Brain microvascular endothelial cell (primary cell): ENCODE data around the gene PSMA3.

Source experiments
- DNase-seq: peaks from one replicate; pipeline ENCODE4 v3.0.0-alpha.2; 2020
- H3K27ac ChIP-seq: fragments of 250-450 bp; sonication (Bioruptor Pico); 2 replicates; pipeline ENCODE4 v1.5.1; 2020; ENCODE audit warnings: mild to moderate bottlenecking, moderate library complexity
- H3K27me3 ChIP-seq: fragments of 250-450 bp; sonication (Bioruptor Pico); replicated peaks from 2 replicates; pipeline ENCODE4 v1.5.1; 2020; ENCODE audit warnings: mild to moderate bottlenecking
- H3K36me3 ChIP-seq: fragments of 250-450 bp; sonication (Bioruptor Pico); replicated peaks from 2 replicates; pipeline ENCODE4 v1.5.1; 2020; ENCODE audit warnings: mild to moderate bottlenecking
- H3K4me3 ChIP-seq: 2 replicates; pipeline ENCODE4 v1.5.1; 2011; ENCODE audit warnings: low read depth, mild to moderate bottlenecking, control low read depth, low read length, moderate library complexity
- CTCF ChIP-seq: IDR thresholded peaks from 2 replicates; pipeline ENCODE4 v1.5.1; 2011; ENCODE audit warnings: low read depth, mild to moderate bottlenecking, moderate library complexity, low read length, control low read depth, inconsistent platforms; ENCODE audit errors: missing control alignments
- in situ Hi-C: cut with HindIII; loops from 2 replicates; pipeline ENCODE4 v1.10.0; 2017; ENCODE audit warnings: low sequenced_read_pairs, low pct_ligation_motif_present

PSMA3 gene

GRCh38 chr14:58238252-58239243 lies 6.1 kb upstream of the PSMA3 start:
- in situ Hi-C loops: no loop called here
- Histone ChIP-seq H3K27me3 (no peaks in the 10 kb centered on the region), H3K4me3 (peak overlapping the region; percentile 59), H3K36me3 (no peaks in the 10 kb centered on the region), H3K27ac (no peak overlapping the region)
- no peak for TF ChIP-seq CTCF
- DNase-seq: peak; percentile 18

GRCh38 chr14:58239244-58240195 lies 5.1 kb upstream of the PSMA3 start:
- DNase-seq: peak; percentile 63
- TF ChIP-seq CTCF: no peak
- in situ Hi-C loops: no loop called here

GRCh38 chr14:58243790-58244555 lies 670 bp upstream of the PSMA3 start:
- in situ Hi-C loops: no loop called here
- peak overlapping the region; percentile 96 for H3K27ac ChIP-seq
- no peak for DNase-seq
- H3K4me3 ChIP-seq: peak overlapping the region; percentile 97
- H3K36me3 ChIP-seq: peaks cover 9% of the 10 kb centered on the region
- TF ChIP-seq CTCF: no peak
- H3K27me3 ChIP-seq: no peaks in the 10 kb centered on the region

More at GRCh38 chr14:58239244-58240195, 5.1 kb upstream of the PSMA3 start:
- no peaks in the 10 kb centered on the region for H3K27me3 ChIP-seq
- H3K36me3 ChIP-seq: no peaks in the 10 kb centered on the region
- peak overlapping the region; percentile 59 for H3K4me3 ChIP-seq
- H3K27ac ChIP-seq: peak overlapping the region; percentile 12

- H3K27me3 ChIP-seq: no peaks in the 10 kb centered on the region
- in situ Hi-C loops: no loop called here
- peaks cover 22% of the 10 kb centered on the region for H3K36me3 ChIP-seq
- H3K27ac ChIP-seq: peak overlapping the region; percentile 96
- no peak for DNase-seq
- H3K4me3 ChIP-seq: peak overlapping the region; percentile 97
- TF ChIP-seq CTCF: no peak
Measured at GRCh38 chr14:58245562-58245961, 919 bp downstream of the PSMA3 start.

- DNase-seq: no peak
- no peaks in the 10 kb centered on the region for H3K27me3 ChIP-seq
- H3K27ac ChIP-seq: no peak overlapping the region
- no peak for TF ChIP-seq CTCF
- peaks cover 51% of the 10 kb centered on the region for H3K36me3 ChIP-seq
- in situ Hi-C loops: no loop called here
- no peak overlapping the region for H3K4me3 ChIP-seq
Measured at GRCh38 chr14:58249611-58250010, 5.0 kb downstream of the PSMA3 start.
